ENCODE measurements around the gene STAG1.
A peak's percentile ranks its signal among the peaks of the same experiment; 100 is the strongest.
"Not testable (repeated sequence)": the region's sequence is repeated elsewhere in the genome, so short reads cannot be mapped to it uniquely, and the experiment has no call there.

The STAG1 gene

GRCh38 chr3:136621628-136622027, 130.6 kb downstream of the STAG1 start (continued):
- no peak for TF ChIP-seq REST (tag by site-specific recombination; IDR thresholded peaks at IDR 0.05)
- TF ChIP-seq SCRT2 (tag by site-specific recombination; IDR thresholded peaks at IDR 0.05): no peak
- TF ChIP-seq ZNF626 (tag by site-specific recombination; IDR thresholded peaks at IDR 0.05): no peak
- no peak for TF ChIP-seq SCRT1 (tag by site-specific recombination; IDR thresholded peaks at IDR 0.05; ENCODE audit: borderline replicate concordance)
- no peak for TF ChIP-seq GLIS2 (tag by site-specific recombination; IDR thresholded peaks at IDR 0.05)
- TF ChIP-seq ZNF768 (tag by site-specific recombination; IDR thresholded peaks at IDR 0.05): no peak
- TF ChIP-seq TCF7L2 (IDR thresholded peaks at IDR 0.05; ENCODE audit: borderline replicate concordance, low read depth, low read length): no peak
- TF ChIP-seq ZNF133 (tag by site-specific recombination; IDR thresholded peaks at IDR 0.05): no peak
- no peak for TF ChIP-seq ZNF24 (tag by site-specific recombination; IDR thresholded peaks at IDR 0.05)
- no peak for TF ChIP-seq KLF16 (tag by site-specific recombination; IDR thresholded peaks at IDR 0.05)
- no peak for TF ChIP-seq KLF1 (tag by site-specific recombination; IDR thresholded peaks at IDR 0.05)

- ChIA-PET POLR2A (no interaction called here), CTCF (interaction anchor here (0.7 to 0.9 kb wide), 2 partner anchors 132 kb away, joined by 3 read pairs; partner anchors contain the start of gene STAG1)
- TF ChIP-seq ZNF248 (tag by site-specific recombination; IDR thresholded peaks at IDR 0.05) (no peak), ZNF488 (tag by site-specific recombination; IDR thresholded peaks at IDR 0.05) (no peak), ZNF341 (tag by site-specific recombination; IDR thresholded peaks at IDR 0.05; ENCODE audit: low read depth) (no peak), SCRT2 (tag by site-specific recombination; IDR thresholded peaks at IDR 0.05) (no peak)
- no peaks in the 10 kb centered on the region for H3K9me3 ChIP-seq (ENCODE audit: control insufficient read depth, insufficient read depth, low read depth, low read length)
- H3K4me1 ChIP-seq (ENCODE audit: control insufficient read depth, insufficient read depth, low read length): no peaks in the 10 kb centered on the region
- no peak overlapping the region for H3K27ac ChIP-seq (ENCODE audit: extremely low read depth, low read depth, low read length)
- no peak overlapping the region for H3K4me3 ChIP-seq (ENCODE audit: low read depth, low read length)
- H3K36me3 ChIP-seq (ENCODE audit: control insufficient read depth in 2 of 2, insufficient read depth in 1 of 2, low read length in 2 of 2): peaks cover 0 to 3% of the 10 kb centered on the region in 2 experiments; a peak in 1 of 3 replicates
These were observed 131.7 kb downstream of the STAG1 start for GRCh38 chr3:136620436-136620835.

GRCh38 chr3:136617969-136618525, 134.1 kb downstream of the STAG1 start:
- 0 out of 2 replicates have a peak, but pooled peaks have one; percentile 30 for TF ChIP-seq ZNF223 (tag by site-specific recombination; IDR thresholded peaks at IDR 0.05)
- H3K27ac ChIP-seq (ENCODE audit: extremely low read depth, low read depth, low read length); H3K4me3 ChIP-seq (ENCODE audit: low read depth, low read length); H3K9me3 ChIP-seq (ENCODE audit: control insufficient read depth, insufficient read depth, low read depth, low read length); H3K36me3 ChIP-seq (ENCODE audit: control insufficient read depth in 2 of 2, insufficient read depth in 1 of 2, low read length in 2 of 2); POLR2A ChIA-PET; H3K4me1 ChIP-seq (ENCODE audit: control insufficient read depth, insufficient read depth, low read length): not testable (repeated sequence)
- CTCF ChIA-PET: interaction anchor here (0.6 kb wide), 1 partner anchor 12 kb away, joined by 3 read pairs; no protein-coding TSS in a partner anchor

GRCh38 chr3:136617198-136617597, 135.0 kb downstream of the STAG1 start:
- Histone ChIP-seq H3K9me3 (ENCODE audit: control insufficient read depth, insufficient read depth, low read depth, low read length) (no peaks in the 10 kb centered on the region), H3K36me3 (ENCODE audit: control insufficient read depth in 2 of 2, insufficient read depth in 1 of 2, low read length in 2 of 2) (peaks cover 0 to 3% of the 10 kb centered on the region in 2 experiments; a peak in 2 of 3 replicates), H3K4me3 (ENCODE audit: low read depth, low read length) (no peak overlapping the region), H3K4me1 (ENCODE audit: control insufficient read depth, insufficient read depth, low read length) (no peaks in the 10 kb centered on the region), H3K27ac (ENCODE audit: extremely low read depth, low read depth, low read length) (no peak overlapping the region)
- ChIA-PET POLR2A (no interaction called here), CTCF (interaction anchor here (0.6 kb wide), 1 partner anchor 11 kb away, joined by 3 read pairs; no protein-coding TSS in a partner anchor)
- TF ChIP-seq ZBTB1 (tag by site-specific recombination; IDR thresholded peaks at IDR 0.05) (no peak), ZNF366 (tag by site-specific recombination; conservative IDR thresholded peaks at IDR 0.05) (no peak), ZNF654 (tag by site-specific recombination; IDR thresholded peaks at IDR 0.05; ENCODE audit: low read depth) (peak; percentile 21; the same call in 1 of the 2 replicates), HOXA7 (CRISPR knock-in tag; IDR thresholded peaks at IDR 0.05; ENCODE audit: borderline replicate concordance) (no peak)
